22Rv1 (cell line): ENCODE data around the gene ZNF483.

Experiments used
- H3K27ac ChIP-seq: fragments of 450-650 bp; 2 replicates; pipeline ENCODE4 v1.5.1; 2017
- ZFX ChIP-seq: fragments of 450-650 bp; IDR thresholded peaks from 2 replicates; pipeline ENCODE4 v1.6.1; 2017; ENCODE audit warnings: antibody characterized with exemption, borderline replicate concordance
- TF ChIP-seq, protein P1 (sequence below): fragments of 450-650 bp; IDR thresholded peaks from 2 replicates; pipeline ENCODE4 v1.5.1; 2017; ENCODE audit warnings: mild to moderate bottlenecking

The ZNF483 gene

DNA sequence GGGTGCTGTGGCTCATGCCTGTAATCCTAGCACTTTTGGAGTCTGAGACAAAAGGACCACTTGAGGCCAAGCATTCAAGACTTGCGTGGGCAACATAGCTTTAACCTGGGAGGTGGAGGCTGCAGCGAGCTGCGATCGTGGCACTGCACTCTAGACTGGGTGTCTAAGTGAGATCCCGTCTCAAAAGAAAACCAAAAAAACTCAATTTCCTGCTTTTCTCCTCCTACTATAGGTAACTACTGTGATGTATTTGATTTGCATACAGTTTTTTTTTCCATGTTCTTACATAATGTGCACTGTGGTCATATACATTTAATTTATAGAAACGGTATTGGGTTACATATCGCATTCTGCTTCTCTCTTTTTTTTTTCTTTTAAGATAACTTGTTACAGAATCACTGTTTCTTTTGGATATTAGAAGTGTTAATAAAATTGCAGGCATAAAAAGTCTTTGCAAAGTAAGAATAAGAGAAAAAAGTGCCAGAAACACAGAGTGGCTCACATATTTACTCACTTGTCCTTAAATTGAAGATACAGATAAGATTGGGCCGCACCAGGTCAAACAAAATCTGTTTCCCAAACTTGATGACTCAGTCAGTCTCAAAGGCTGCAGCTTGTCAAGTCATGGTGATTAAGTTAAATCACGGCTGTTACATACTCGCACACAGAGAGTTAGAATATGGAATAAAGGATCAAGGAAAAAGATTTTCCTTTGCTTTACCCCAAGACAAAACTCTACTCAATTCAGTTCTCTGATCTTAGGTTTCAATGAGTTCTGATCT, 76.4 kb downstream of the ZNF483 start:
- TF ChIP-seq ZFX: no peak
- TF ChIP-seq, protein P1, sequence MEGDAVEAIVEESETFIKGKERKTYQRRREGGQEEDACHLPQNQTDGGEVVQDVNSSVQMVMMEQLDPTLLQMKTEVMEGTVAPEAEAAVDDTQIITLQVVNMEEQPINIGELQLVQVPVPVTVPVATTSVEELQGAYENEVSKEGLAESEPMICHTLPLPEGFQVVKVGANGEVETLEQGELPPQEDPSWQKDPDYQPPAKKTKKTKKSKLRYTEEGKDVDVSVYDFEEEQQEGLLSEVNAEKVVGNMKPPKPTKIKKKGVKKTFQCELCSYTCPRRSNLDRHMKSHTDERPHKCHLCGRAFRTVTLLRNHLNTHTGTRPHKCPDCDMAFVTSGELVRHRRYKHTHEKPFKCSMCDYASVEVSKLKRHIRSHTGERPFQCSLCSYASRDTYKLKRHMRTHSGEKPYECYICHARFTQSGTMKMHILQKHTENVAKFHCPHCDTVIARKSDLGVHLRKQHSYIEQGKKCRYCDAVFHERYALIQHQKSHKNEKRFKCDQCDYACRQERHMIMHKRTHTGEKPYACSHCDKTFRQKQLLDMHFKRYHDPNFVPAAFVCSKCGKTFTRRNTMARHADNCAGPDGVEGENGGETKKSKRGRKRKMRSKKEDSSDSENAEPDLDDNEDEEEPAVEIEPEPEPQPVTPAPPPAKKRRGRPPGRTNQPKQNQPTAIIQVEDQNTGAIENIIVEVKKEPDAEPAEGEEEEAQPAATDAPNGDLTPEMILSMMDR: no peak
- no peak overlapping the region for H3K27ac ChIP-seq

DNA sequence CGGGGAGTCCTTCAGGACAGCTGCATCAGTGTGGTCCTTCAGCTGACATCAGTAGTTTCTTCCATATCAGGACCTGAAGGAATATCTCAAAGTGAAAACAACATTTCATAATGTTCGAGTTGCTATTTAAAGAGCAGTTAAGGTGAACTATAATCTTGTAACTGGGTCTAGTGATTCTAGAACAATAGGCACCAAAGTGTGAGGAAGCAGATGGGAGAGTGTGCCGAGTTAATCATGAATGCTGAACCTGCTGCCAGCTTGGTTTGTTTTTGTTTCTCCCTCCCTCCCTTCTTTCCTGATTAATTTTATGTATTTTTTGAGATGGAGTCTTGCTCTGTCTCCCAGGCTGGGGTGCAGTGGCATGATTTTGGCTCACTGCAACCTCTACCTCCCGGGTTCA, 78.1 kb downstream of the ZNF483 start:
- no peak overlapping the region for H3K27ac ChIP-seq
- no peak for TF ChIP-seq ZFX
- TF ChIP-seq, protein P1: no peak

DNA sequence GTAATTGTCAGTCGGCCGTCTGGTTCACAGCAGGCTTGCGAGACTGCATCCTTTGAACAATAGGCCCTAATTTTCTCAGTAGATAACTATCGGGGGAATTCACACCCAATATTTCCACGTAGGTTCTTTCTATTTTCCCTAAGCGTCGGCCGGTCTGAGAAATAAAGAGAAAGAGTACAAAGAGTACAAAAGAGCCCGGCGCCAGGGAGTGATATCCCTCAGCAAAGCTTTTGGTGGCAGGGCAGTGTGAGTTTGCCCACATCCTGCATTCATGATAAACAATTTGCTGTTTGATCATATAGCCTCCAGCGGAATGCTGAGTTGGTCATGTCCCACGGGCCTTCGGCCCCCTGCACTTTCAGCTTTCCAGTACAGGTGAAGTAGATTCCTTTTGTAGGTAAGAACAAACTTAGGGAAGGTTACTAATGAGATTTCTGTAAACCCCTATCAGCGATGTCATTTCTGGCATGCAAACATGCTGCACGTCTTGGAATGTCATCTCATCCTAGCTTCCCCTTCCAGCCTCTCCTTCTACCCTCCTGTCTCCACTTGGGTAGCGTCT, 79.2 kb downstream of the ZNF483 start:
- no peak overlapping the region for H3K27ac ChIP-seq
- TF ChIP-seq, protein P1: no peak
- TF ChIP-seq ZFX: no peak

DNA sequence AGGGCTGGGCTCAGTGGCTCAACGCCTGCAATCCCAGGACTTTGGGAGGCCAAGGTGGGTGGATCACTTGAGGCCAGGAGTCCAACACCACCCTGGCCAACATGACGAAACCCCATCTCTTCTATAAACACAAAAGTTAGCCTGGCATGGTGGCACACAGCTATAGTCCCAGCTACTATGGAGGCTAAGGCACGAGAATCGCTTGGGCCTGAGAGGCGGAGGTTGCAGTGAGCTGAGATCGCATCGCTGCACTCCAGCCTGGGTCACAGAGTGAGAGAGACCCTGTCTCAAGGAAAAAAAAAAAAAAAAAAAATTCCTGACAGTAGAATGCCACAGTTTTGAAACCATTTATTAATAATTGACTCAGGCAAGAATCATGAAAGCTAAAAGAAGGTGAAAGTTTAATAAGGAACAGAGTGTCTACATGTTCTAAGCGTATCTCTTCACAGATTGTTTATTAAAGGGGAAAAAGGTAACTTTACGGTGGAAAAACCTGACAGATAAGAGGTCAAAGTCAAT, 80.1 kb downstream of the ZNF483 start:
- no peak overlapping the region for H3K27ac ChIP-seq
- TF ChIP-seq ZFX: no peak
- TF ChIP-seq, protein P1: no peak

DNA sequence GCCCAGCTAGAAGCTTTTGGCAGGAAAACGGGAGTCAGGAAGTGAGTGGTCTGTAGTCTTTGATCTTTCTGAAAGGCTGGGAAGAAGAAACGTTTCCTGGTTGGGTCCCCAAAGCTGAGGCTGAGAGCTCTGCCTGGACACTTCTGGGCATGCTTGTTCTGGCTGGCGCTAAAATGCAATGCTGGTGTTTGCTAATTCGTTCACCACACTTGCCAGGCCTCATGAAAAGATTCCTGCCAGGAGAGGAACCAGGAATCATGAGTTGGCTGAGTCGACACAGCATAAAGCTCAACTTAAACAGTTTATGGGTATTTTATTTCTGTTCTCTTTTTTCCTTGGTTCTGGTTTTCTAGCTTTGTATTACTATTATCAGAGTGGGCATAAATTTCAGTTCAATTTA, 85.2 kb downstream of the ZNF483 start:
- no peak overlapping the region for H3K27ac ChIP-seq

DNA sequence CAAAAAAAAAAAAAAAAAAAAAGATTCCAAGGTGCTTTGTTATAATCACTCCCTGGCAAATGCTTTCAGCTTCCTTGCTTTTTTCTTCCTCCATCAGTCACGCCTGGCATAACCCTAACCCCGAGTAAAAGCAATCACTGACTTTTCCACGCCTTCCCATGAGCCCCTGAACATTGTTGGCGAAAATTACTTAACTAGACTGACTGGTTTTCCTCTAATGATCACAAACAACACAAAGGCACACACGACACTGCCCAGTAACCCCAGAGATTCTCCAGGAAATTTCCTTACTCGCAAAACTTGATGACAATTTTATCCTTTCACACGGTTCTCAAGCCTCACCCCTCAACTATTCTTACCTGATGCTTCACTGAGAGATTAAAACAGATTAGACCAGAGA, 85.9 kb downstream of the ZNF483 start:
- no peak overlapping the region for H3K27ac ChIP-seq
- TF ChIP-seq ZFX: no peak
- TF ChIP-seq, protein P1: no peak

More for the DNA sequence above, 85.2 kb downstream of the ZNF483 start:
- TF ChIP-seq ZFX: no peak
- TF ChIP-seq, protein P1: no peak

DNA sequence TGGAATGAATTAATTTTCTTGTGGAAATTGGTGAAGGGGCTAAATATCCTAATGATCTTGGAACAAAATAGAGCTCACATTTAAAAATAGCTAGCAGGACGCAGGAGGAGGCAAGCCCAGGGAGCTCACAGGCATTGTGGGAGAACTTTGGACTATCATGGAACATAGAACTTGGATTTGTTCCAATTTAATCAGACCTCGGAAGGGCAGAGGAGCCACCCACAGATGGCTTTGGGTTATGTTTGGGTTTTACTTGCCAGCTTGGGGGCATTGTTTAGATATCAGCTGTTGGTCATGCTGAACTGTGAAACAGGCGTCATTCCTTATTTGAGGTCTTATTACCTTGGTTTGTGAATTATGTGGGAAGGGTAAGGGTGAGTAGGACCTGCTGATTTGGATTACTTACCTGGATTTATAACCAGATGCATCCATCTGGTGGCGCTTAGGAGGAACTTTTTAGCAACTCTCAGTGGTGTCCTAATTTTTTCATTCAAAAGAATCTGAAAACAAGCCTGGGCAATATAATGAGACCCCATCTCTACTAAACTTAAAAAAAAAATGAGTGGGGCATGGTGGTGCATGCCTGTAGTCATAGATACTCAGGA, 88.6 kb downstream of the ZNF483 start:
- no peak for TF ChIP-seq ZFX
- TF ChIP-seq, protein P1: no peak

More for the DNA sequence above, 88.6 kb downstream of the ZNF483 start:
- no peak overlapping the region for H3K27ac ChIP-seq
